Glutamatergic neuron (in vitro differentiated cells): ENCODE results near the gene CACNA1I. TPM values are rescaled to one million over a fixed set of nuclear protein-coding genes. Genes with fewer than 3 reads are reported as not detected.

Source experiments
- DNase-seq: peaks from one replicate; pipeline ENCODE4 v3.0.0; 2022
- H3K27ac Mint-ChIP-seq: one replicate; pipeline ENCODE4 v1.8.0; 2020; ENCODE audit warnings: mild to moderate bottlenecking, mixed read lengths, inconsistent platforms; ENCODE audit not compliant: unreplicated experiment
- H3K27me3 Mint-ChIP-seq: one replicate; pipeline ENCODE4 v1.8.0; 2020; ENCODE audit warnings: mild to moderate bottlenecking, moderate library complexity, mixed read lengths, inconsistent platforms; ENCODE audit not compliant: unreplicated experiment
- H3K36me3 Mint-ChIP-seq: one replicate; pipeline ENCODE4 v1.8.0; 2020; ENCODE audit warnings: mild to moderate bottlenecking, mixed read lengths, inconsistent platforms; ENCODE audit not compliant: unreplicated experiment
- H3K4me1 Mint-ChIP-seq: one replicate; pipeline ENCODE4 v1.8.0; 2020; ENCODE audit warnings: mild to moderate bottlenecking, low read depth, mixed read lengths, inconsistent platforms; ENCODE audit not compliant: unreplicated experiment
- H3K4me3 Mint-ChIP-seq: one replicate; pipeline ENCODE4 v1.8.0; 2020; ENCODE audit warnings: mild to moderate bottlenecking, mixed read lengths, inconsistent platforms; ENCODE audit not compliant: unreplicated experiment
- H3K9me3 Mint-ChIP-seq: one replicate; pipeline ENCODE4 v1.8.0; 2020; ENCODE audit warnings: mild to moderate bottlenecking, moderate library complexity, mixed read lengths, inconsistent platforms; ENCODE audit not compliant: unreplicated experiment
- CTCF ChIP-seq: fragments of 200-600 bp; sonication (generic); IDR thresholded peaks from one replicate; pipeline ENCODE4 v1.5.0; 2021; ENCODE audit not compliant: partially characterized antibody, unreplicated experiment
- total RNA-seq: library from RNA; stranded (reverse); fragmentation: NEBNext Ultra II Directional; extraction: Animal tissue kit (Norgen Biotek cat#: 25700); gene quantifications from one replicate; pipeline ENCODE4 v1.2.1, GENCODE V29; 2021; ENCODE audit not compliant: unreplicated experiment

The CACNA1I gene
- total RNA-seq, 1 donor from 2014 or later = 0.12 TPM

DNA sequence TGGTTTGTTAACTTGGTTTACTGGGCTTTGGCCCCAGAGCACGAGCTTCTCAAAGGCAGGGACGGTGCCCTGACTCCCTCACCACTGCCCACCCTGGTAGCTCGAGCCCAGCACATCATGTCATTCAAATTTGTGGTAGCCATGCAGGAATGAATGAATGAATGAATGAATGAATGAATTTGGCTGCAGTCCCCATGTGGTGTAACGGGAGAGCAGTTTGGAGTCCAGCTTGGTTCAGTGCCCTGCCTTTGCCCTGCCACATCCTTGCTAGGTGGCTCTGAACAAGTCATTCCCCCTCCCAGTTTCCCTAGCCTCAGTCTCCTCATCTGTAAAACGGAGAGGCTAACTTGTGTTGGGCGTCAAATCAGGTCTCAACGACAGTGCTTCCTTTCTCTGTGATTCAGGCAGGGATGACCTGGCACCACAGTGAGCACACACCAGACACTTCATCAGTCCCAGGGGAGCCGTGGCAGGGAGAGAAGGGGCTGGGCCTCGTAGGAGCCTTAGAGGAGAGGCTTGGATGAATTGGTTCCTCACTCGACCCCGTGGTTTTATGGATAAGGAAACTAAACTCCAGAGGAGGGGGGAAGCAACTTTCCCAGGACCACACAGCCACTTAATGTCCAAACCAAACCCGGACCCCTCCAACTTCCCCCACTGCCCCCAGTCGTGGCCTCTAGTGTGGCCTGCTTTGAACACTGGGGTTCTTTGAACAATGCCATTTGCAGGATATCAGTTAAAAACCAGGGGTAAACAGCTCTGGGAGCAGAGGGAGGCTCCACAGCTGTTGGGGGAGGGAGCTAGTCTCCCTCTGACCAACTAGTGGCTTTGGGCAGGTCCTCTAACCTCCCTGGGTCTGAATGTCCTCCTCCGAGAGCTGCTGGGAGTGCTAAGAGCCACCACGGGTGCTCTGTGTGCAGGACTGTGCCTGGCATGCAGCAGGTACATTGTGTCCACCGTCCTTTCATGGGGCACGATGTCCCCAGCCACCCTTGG lies 86.2 kb downstream of the CACNA1I start:
- no peak overlapping the region for H3K27ac Mint-ChIP-seq
- peaks cover 4% of the 10 kb centered on the region for H3K27me3 Mint-ChIP-seq

DNA sequence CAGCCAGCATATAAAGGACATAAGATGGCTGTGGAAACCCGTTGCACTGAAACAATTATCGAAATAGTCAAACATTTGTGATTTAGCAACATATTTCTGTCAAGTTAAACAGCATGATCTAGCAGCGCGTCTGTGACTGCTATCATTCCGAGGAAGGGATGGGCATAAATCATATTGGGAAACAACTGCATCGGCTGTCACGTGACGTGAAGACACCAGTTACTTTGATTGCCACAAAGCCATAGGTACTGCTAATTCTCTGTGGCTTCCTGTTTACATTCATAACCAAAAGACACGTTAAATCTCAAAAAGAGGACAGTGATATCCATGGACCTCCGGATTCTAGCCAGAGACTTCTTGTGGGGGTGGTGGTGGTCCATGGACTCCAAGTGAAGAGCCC lies 87.8 kb downstream of the CACNA1I start:
- no peak for DNase-seq
- Mint-ChIP-seq H3K9me3 (peaks cover 4% of the 10 kb centered on the region), H3K27me3 (peaks cover 10% of the 10 kb centered on the region), H3K4me3 (no peak overlapping the region), H3K4me1 (peaks cover 7% of the 10 kb centered on the region), H3K27ac (no peak overlapping the region), H3K36me3 (no peaks in the 10 kb centered on the region)
- TF ChIP-seq CTCF = no peak

More for the DNA sequence above, 86.2 kb downstream of the CACNA1I start:
- no peak for DNase-seq
- H3K4me3 Mint-ChIP-seq = no peak overlapping the region
- peaks cover 7% of the 10 kb centered on the region for H3K4me1 Mint-ChIP-seq
- H3K36me3 Mint-ChIP-seq = no peaks in the 10 kb centered on the region
- H3K9me3 Mint-ChIP-seq = peaks cover 4% of the 10 kb centered on the region
- TF ChIP-seq CTCF = no peak

DNA sequence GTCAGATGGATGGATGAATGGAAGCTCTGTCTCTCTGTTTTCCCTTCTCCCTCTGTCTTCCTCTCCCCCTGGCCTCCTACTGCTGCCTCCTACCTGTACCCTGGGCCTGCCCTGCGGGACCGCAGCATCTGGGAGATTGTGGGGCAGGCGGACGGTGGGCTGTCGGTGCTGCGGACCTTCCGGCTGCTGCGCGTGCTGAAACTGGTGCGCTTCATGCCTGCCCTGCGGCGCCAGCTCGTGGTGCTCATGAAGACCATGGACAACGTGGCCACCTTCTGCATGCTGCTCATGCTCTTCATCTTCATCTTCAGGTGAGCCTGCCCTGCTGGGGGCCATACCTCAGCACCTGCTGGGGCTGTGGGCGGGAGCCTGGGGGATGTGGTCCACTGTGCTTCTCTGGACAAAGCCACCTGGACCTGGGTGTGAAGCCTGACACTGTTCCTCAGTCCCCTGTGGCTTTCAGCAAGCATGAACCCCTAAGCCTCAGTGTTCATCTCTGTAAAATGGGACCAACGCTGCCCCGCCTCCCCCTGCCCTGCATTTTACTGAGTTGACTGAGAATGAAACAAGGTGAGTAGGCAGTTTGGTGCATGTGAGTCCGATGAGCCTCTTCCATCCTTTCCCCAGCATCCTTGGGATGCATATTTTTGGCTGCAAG lies 88.4 kb downstream of the CACNA1I start:
- Mint-ChIP-seq H3K27ac (no peak overlapping the region), H3K9me3 (peaks cover 4% of the 10 kb centered on the region), H3K4me3 (no peak overlapping the region), H3K27me3 (peaks cover 10% of the 10 kb centered on the region), H3K4me1 (peaks cover 7% of the 10 kb centered on the region), H3K36me3 (no peaks in the 10 kb centered on the region)
- TF ChIP-seq CTCF = no peak
- no peak for DNase-seq

- Mint-ChIP-seq H3K36me3 (no peaks in the 10 kb centered on the region), H3K4me1 (no peaks in the 10 kb centered on the region), H3K27ac (no peak overlapping the region), H3K4me3 (no peak overlapping the region), H3K27me3 (peaks cover 12% of the 10 kb centered on the region), H3K9me3 (peaks cover 1% of the 10 kb centered on the region)
- no peak for DNase-seq
- TF ChIP-seq CTCF = no peak
Measured at GRCh38 chr22:39661501-39661841, 90.9 kb downstream of the CACNA1I start.
